Measurements from ENCODE around the gene SIMC1. TPM values are rescaled to one million over a fixed set of nuclear protein-coding genes. Genes with fewer than 3 reads are reported as not detected.

Gene SIMC1
- total RNA-seq, 1 experiment from 2014 or later = 17.7 TPM

- WGBS (ENCODE audit: extremely low coverage, insufficient read length, low lambda C conversion rate) = no CpG with 5 or more reads among the region's 41 CpGs
Observed at GRCh38 chr5:176389135-176390123, 151.2 kb downstream of the SIMC1 start.

More at GRCh38 chr5:176389135-176390123, 151.2 kb downstream of the SIMC1 start:
- H3K23ac ChIP-seq (ENCODE audit: insufficient read length, low read depth, low read length) = no peak overlapping the region
- H3K27ac ChIP-seq (ENCODE audit: insufficient read length, low read depth, low read length) = peak overlapping the region; percentile 0
- H4K5ac ChIP-seq (ENCODE audit: insufficient read length, low read depth, low read length) = no peak overlapping the region
- H3K36me3 Mint-ChIP-seq (ENCODE audit: insufficient read depth in 1 of 3, low read depth in 3 of 3) = peaks cover 25 to 43% (median 27%) of the 10 kb centered on the region in 3 experiments
- no peaks in the 10 kb centered on the region for H3K4me1 ChIP-seq (ENCODE audit: insufficient read depth, low read length)
- H2BK120ac ChIP-seq (ENCODE audit: low read depth, low read length, poor library complexity, severe bottlenecking) = no peak overlapping the region
- no peak overlapping the region for H3K4ac ChIP-seq (ENCODE audit: low read depth, low read length)
- no peaks in the 10 kb centered on the region for H3K79me1 ChIP-seq (ENCODE audit: insufficient read depth, low read depth, low read length, poor library complexity, severe bottlenecking)
- H3K4me1 Mint-ChIP-seq = peaks cover 12% of the 10 kb centered on the region in 2 experiments
- no peak for TF ChIP-seq CTCF (conservative IDR thresholded peaks at IDR 0.05)
- peak overlapping the region; percentile 47 for H3K9ac ChIP-seq (ENCODE audit: extremely low read depth, insufficient read length, low read length)
- H2BK5ac ChIP-seq (ENCODE audit: insufficient read length, low read length) = no peak overlapping the region
- H3K27me3 ChIP-seq (ENCODE audit: insufficient read depth, low read length) = no peaks in the 10 kb centered on the region
- no peak overlapping the region for H4K8ac ChIP-seq (replicated peaks; ENCODE audit: insufficient read length, low read depth, low read length)
- H2AK5ac ChIP-seq (ENCODE audit: insufficient read length, low read length) = no peak overlapping the region
- peak overlapping the region; percentile 73 for H3K18ac ChIP-seq (ENCODE audit: insufficient read length, low read depth, low read length)
- H3K9me3 Mint-ChIP-seq = peaks cover 0 to 3% of the 10 kb centered on the region in 2 experiments; a peak in 1 of 5 replicates
- no peaks in the 10 kb centered on the region for H4K20me1 ChIP-seq (ENCODE audit: control insufficient read depth, insufficient read depth, insufficient read length)
- no peak overlapping the region for H3K56ac ChIP-seq (ENCODE audit: insufficient read length, low read depth, low read length)
- no peak for DNase-seq
- H2BK12ac ChIP-seq (ENCODE audit: insufficient read length, low read depth, low read length) = no peak overlapping the region
- peaks cover 8% of the 10 kb centered on the region; the same call in 1 of the 2 replicates for H3K79me2 ChIP-seq (ENCODE audit: insufficient read depth, low read length)
- peaks cover 7% of the 10 kb centered on the region for H3K23me2 ChIP-seq (ENCODE audit: insufficient read length, low read depth, low read length, poor library complexity, severe bottlenecking)
- no peak overlapping the region for H3T11ph ChIP-seq (ENCODE audit: low read length)
- H2BK15ac ChIP-seq (ENCODE audit: low read depth, low read length) = no peak overlapping the region
- H3K27me3 Mint-ChIP-seq (ENCODE audit: low read depth) = no peaks in the 10 kb centered on the region
- H2AFZ ChIP-seq (ENCODE audit: low read length) = no peak overlapping the region
- no peak overlapping the region for H2BK20ac ChIP-seq (ENCODE audit: low read depth, low read length, poor library complexity, severe bottlenecking)
- no peaks in the 10 kb centered on the region for H3K9me3 ChIP-seq (ENCODE audit: control insufficient read depth, low read depth, low read length)
- peak overlapping the region; percentile 99 to 100 (median 100) for H3K27ac Mint-ChIP-seq
- peak overlapping the region; percentile 97 to 99 for H3K4me3 Mint-ChIP-seq
- H4K91ac ChIP-seq (ENCODE audit: insufficient read length, low read depth, low read length) = no peak overlapping the region
- peak overlapping the region; percentile 89 for H3K4me2 ChIP-seq (ENCODE audit: insufficient read depth, insufficient read length, low read length)
- H3K14ac ChIP-seq (ENCODE audit: insufficient read depth, low read length) = peak overlapping the region; percentile 36; the same call in 1 of the 2 replicates
